GM12878 (cell line): Measurements from ENCODE around the gene OR2T6. TPM values are rescaled to one million over a fixed set of nuclear protein-coding genes. Genes with fewer than 3 reads are reported as not detected.

Experiments used
- ATAC-seq: fragments of 200-7000 bp; cut with Tn5 transposase; 3 replicates; pipeline ENCODE4 v1.9.1; 2020; ENCODE audit warnings: mild to moderate bottlenecking, moderate library complexity
- BruUV-seq: library from RNA; stranded (reverse); fragments of 400-500 nt; replicated peaks from 2 replicates; lab custom pipeline; 2021; lab: Mats Ljungman, UMichigan
- CTCF ChIA-PET: fragments of 300-600 bp; sonication (Branson Sonifier 250); formaldehyde crosslinking; extraction: SDS; loops from one replicate; lab custom pipeline; 2021; ENCODE audit warnings: inconsistent platforms; lab: Yijun Ruan, JAX
- POLR2A ChIA-PET: fragments of 350-600 bp; formaldehyde crosslinking; extraction: SDS; loops from one replicate; lab custom pipeline; 2021; ENCODE audit warnings: inconsistent platforms; lab: Charles Lee
- RAD21 ChIA-PET: fragments of 300-600 bp; sonication (Branson Sonifier 250); formaldehyde crosslinking; loops from one replicate; lab custom pipeline; 2023; ENCODE audit warnings: antibody characterized with exemption; ENCODE audit not compliant: unreplicated experiment; lab: Charles Lee
- SMC1A ChIA-PET: fragments of 300-600 bp; sonication (Branson Sonifier 250); formaldehyde crosslinking; loops from one replicate; lab custom pipeline; 2023; ENCODE audit not compliant: unreplicated experiment, uncharacterized antibody; lab: Charles Lee
- DNase-seq: peaks from one replicate; pipeline ENCODE4 v3.0.0-alpha.2; 2011; ENCODE audit warnings: low read depth, low spot score
- FAIRE-seq: peaks from 3 replicates; lab custom pipeline; 2011; peaks lifted over from hg19 to GRCh38; lab: Jason Lieb, UNC
- H2AFZ ChIP-seq: 2 replicates; pipeline ENCODE4 v1.6.0; 2011; ENCODE audit warnings: low read depth, low read length, control low read depth; ENCODE audit not compliant: control insufficient read depth
- H3K27ac ChIP-seq: 2 replicates; pipeline ENCODE4 v1.5.1; 2011; ENCODE audit warnings: control low read depth; ENCODE audit not compliant: control insufficient read depth, insufficient read depth
- H3K27me3 ChIP-seq, 2 experiments: replicated peaks in 1 of 2; 2 replicates each; pipeline versions ENCODE4 v1.6.0 to v1.6.1; 2011; ENCODE audit warnings: low read length in 1 of 2; ENCODE audit not compliant: control insufficient read depth in 2 of 2, insufficient read depth in 2 of 2
- H3K36me3 ChIP-seq, 2 experiments: 2 replicates each; pipeline ENCODE4 v1.5.1; 2011; ENCODE audit warnings: low read length in 1 of 2; ENCODE audit not compliant: control insufficient read depth in 2 of 2, insufficient read depth in 2 of 2
- H3K4me1 ChIP-seq: 2 replicates; pipeline ENCODE4 v1.6.1; 2011; ENCODE audit warnings: mild to moderate bottlenecking, low read length, moderate library complexity, mixed read lengths; ENCODE audit not compliant: control insufficient read depth, insufficient read depth
- H3K4me2 ChIP-seq: 2 replicates; pipeline ENCODE4 v1.6.0; 2011; ENCODE audit warnings: control low read depth; ENCODE audit not compliant: control insufficient read depth, insufficient read depth
- H3K4me3 ChIP-seq: fragments of 200-600 bp; sonication (generic); 2 replicates; pipeline ENCODE4 v1.5.1; 2016
- H3K79me2 ChIP-seq: 2 replicates; pipeline ENCODE4 v1.6.0; 2011; ENCODE audit warnings: low read length; ENCODE audit not compliant: control insufficient read depth, insufficient read depth
- H3K9ac ChIP-seq: 2 replicates; pipeline ENCODE4 v1.8.0; 2011; ENCODE audit warnings: low read length, control low read depth, mixed read lengths; ENCODE audit not compliant: control insufficient read depth, insufficient read depth
- H3K9me3 ChIP-seq: replicated peaks from 3 replicates; pipeline ENCODE4 v1.5.1; 2011; ENCODE audit warnings: mild to moderate bottlenecking, low read length; ENCODE audit not compliant: control insufficient read depth, insufficient read depth
- H4K20me1 ChIP-seq: 2 replicates; pipeline ENCODE4 v1.6.0; 2011; ENCODE audit not compliant: control insufficient read depth, insufficient read depth
- BACH1 ChIP-seq: fragments of 450-650 bp; IDR thresholded peaks from 2 replicates; pipeline ENCODE4 v1.6.1; 2017; ENCODE audit warnings: mild to moderate bottlenecking, borderline replicate concordance
- GATAD2B ChIP-seq: fragments of 450-650 bp; conservative IDR thresholded peaks from 2 replicates; pipeline ENCODE4 v1.6.1; 2017; ENCODE audit warnings: low read depth, mild to moderate bottlenecking, moderate library complexity
- HDAC2 ChIP-seq: fragments of 200-600 bp; sonication (generic); IDR thresholded peaks from 2 replicates; pipeline ENCODE4 v1.6.1; 2017
- JUNB ChIP-seq: IDR thresholded peaks from 2 replicates; pipeline ENCODE4 v1.6.1; 2016; ENCODE audit warnings: antibody characterized with exemption, mild to moderate bottlenecking
- KAT2A ChIP-seq: conservative IDR thresholded peaks from 2 replicates; pipeline ENCODE4 v1.6.1; 2011; ENCODE audit warnings: low read depth, low read length; ENCODE audit not compliant: control insufficient read depth
- NFYA ChIP-seq: IDR thresholded peaks from 2 replicates; pipeline ENCODE4 v1.6.1; 2011; ENCODE audit warnings: low read depth, mild to moderate bottlenecking, low read length, improper control_type of control experiment, borderline replicate concordance
- NR2F1 ChIP-seq: fragments of 450-650 bp; conservative IDR thresholded peaks from 2 replicates; pipeline ENCODE4 v1.6.1; 2017; ENCODE audit warnings: mild to moderate bottlenecking
- PAX8 ChIP-seq: fragments of 450-650 bp; IDR thresholded peaks from 2 replicates; pipeline ENCODE4 v1.6.1; 2017; ENCODE audit warnings: mild to moderate bottlenecking, moderate library complexity
- POU2F2 ChIP-seq: IDR thresholded peaks from 3 replicates; pipeline ENCODE4 v1.6.1; 2011; ENCODE audit warnings: low read depth, mild to moderate bottlenecking, low read length, borderline replicate concordance
- TCF12 ChIP-seq: IDR thresholded peaks from 2 replicates; pipeline ENCODE4 v1.6.1; 2011; ENCODE audit warnings: low read depth, mild to moderate bottlenecking, low read length
- WRNIP1 ChIP-seq: IDR thresholded peaks from 2 replicates; pipeline ENCODE4 v1.6.1; 2011; ENCODE audit warnings: low read depth, low read length, improper control_type of control experiment, borderline replicate concordance
- WGBS: methylation state at CpG from one replicate; pipeline ENCODE4 v1.1.6; 2016; ENCODE audit warnings: low lambda C conversion rate; ENCODE audit not compliant: insufficient replicate concordance, insufficient coverage; ENCODE audit errors: missing lambda C conversion rate; 5-methylcytosine and 5-hydroxymethylcytosine counted together
- in situ Hi-C: fragments of 300-500 bp; cut with MboI; formaldehyde crosslinking; loops from 9 replicates; pipeline ENCODE4 v1.14.3; 2018; ENCODE audit warnings: mixed read lengths
- intact Hi-C: fragments of 100-400 bp; cut with micrococcal nuclease; formaldehyde crosslinking; loops from one replicate; pipeline ENCODE4 v1.14.2; 2022; ENCODE audit not compliant: unreplicated experiment
- polyA plus RNA-seq, 11 experiments: library from polyadenylated mRNA; depleted of rRNA in 4 of 11; unstranded in 6 of 11; stranded (reverse) in 5 of 11; fragments of >200 nt; fragmentation: Nextera tagmentation in 4 of 11; fragmentation: Illumina TruSeq in 1 of 11; extraction: Ambion mirVana in 4 of 11; extraction: Trizol in 1 of 11; gene quantifications; 1 replicate in 1 of 11; 2 replicates in 10 of 11; pipeline versions ENCODE4 v1.2.1 to v1.2.3, GENCODE V29; 2011 to 2016; ENCODE audit warnings: inconsistent platforms in 2 of 11, missing spikeins in 2 of 11, low read depth in 1 of 11
- total RNA-seq, 4 experiments: library from RNA; depleted of rRNA in 3 of 4; stranded (reverse); fragments of >200 nt in 3 of 4; fragmentation: Illumina TruSeq in 1 of 4; extraction: Trizol in 1 of 4; gene quantifications; 2 replicates each; pipeline versions ENCODE4 v1.2.1 to v1.2.3, GENCODE V29; 2013 to 2021

The OR2T6 gene
- total and polyA plus RNA-seq, 10 of the 15 experiments (the other 5 are each of a cell fraction or from before 2014, with no cell fraction given), result not detected

DNA sequence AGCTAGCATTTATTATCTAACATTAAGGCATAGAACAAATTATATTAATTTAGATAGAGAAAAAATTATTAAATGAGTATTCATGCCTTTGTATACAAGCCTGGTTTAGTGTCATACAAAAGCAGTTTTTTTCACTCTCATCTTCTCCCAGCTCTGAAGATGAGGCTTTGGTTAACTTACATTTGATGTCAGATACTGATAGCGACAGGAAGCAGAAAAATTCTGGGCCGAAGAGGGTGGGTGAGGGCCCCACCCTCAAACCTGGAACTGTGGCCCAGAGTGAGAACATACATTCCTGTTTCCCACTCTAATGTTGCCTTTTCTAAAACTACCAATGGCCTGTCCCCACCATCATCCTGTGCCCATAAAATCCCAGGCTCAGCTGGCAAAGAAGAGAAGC lies 42.3 kb downstream of the OR2T6 start:
- WGBS, result 97% methylated on average over 2 of the region's 2 CpGs
- peaks cover 18% of the 10 kb centered on the region for H3K9me3 ChIP-seq
- H3K27me3 ChIP-seq, result no peaks in the 10 kb centered on the region
- H3K4me3 ChIP-seq, result no peak overlapping the region
- H3K79me2 ChIP-seq, result no peaks in the 10 kb centered on the region
- ChIA-PET SMC1A (interaction anchor here (1.0 to 1.1 kb wide), 3 partner anchors 9 to 12 kb away, joined by 3 to 4 read pairs (median 3); no protein-coding TSS in a partner anchor), CTCF (interaction anchor here (1.0 kb wide), 1 partner anchor 13 kb away, joined by 3 read pairs; no protein-coding TSS in a partner anchor), POLR2A (no interaction called here), RAD21 (no interaction called here)
- intact Hi-C loops (no loop called here), in situ Hi-C loops (no loop called here)
- no peaks in the 10 kb centered on the region; the same call in 1 of the 2 replicates for H3K4me1 ChIP-seq
- no peak for FAIRE-seq
- H3K4me2 ChIP-seq, result no peak overlapping the region
- H3K9ac ChIP-seq, result no peak overlapping the region
- no peaks in the 10 kb centered on the region for H3K36me3 ChIP-seq
- no peaks in the 10 kb centered on the region for H4K20me1 ChIP-seq
- DNase-seq, result no peak
- no peak overlapping the region for H2AFZ ChIP-seq
- TF ChIP-seq POU2F2 (no peak), WRNIP1 (no peak), KAT2A (no peak), HDAC2 (no peak), NFYA (no peak), PAX8 (no peak), JUNB (no peak), BACH1 (no peak), GATAD2B (no peak), NR2F1 (no peak), TCF12 (no peak)
- ATAC-seq, result no peak
- H3K27ac ChIP-seq, result no peak overlapping the region
- BruUV-seq, result no TSS peak
